Uterus (tissue), 4 donors: ENCODE measurements around the gene LRCOL1. TPM values are rescaled to one million over a fixed set of nuclear protein-coding genes. Genes with fewer than 3 reads are reported as not detected.

ENCODE experiments used
- DNase-seq, 2 donors: peaks; one replicate each; pipeline ENCODE4 v3.0.0-alpha.2; 2019 to 2020
- H3K27ac ChIP-seq, 2 donors: fragments of 200-600 bp; sonication (generic); 1 replicate in 1 of 2; 2 replicates in 1 of 2; pipeline ENCODE4 v1.5.1; 2016 to 2018
- H3K27me3 ChIP-seq, 2 donors: fragments of 200-600 bp; sonication (generic); one replicate each; pipeline ENCODE4 v1.5.1; 2018 to 2019; ENCODE audit warnings: control low read depth in 1 of 2
- H3K36me3 ChIP-seq, 2 donors: fragments of 200-600 bp; sonication (generic); one replicate each; pipeline ENCODE4 v1.5.1; 2019; ENCODE audit warnings: control low read depth in 1 of 2
- H3K4me1 ChIP-seq, 2 donors: fragments of 200-600 bp; sonication (generic); one replicate each; pipeline ENCODE4 v1.5.1; 2018 to 2019; ENCODE audit warnings: control low read depth in 1 of 2
- H3K4me3 ChIP-seq, 2 donors: fragments of 200-600 bp; sonication (generic); 1 replicate in 1 of 2; 2 replicates in 1 of 2; pipeline ENCODE4 v1.5.1; 2018 to 2019; ENCODE audit warnings: mild to moderate bottlenecking in 1 of 2
- H3K9me3 ChIP-seq, 2 donors: fragments of 200-600 bp; sonication (generic); one replicate each; pipeline ENCODE4 v1.5.1; 2019; ENCODE audit warnings: control low read depth in 1 of 2
- POLR2A ChIP-seq, 2 donors: fragments of 450-650 bp; IDR thresholded peaks; one replicate each; pipeline ENCODE4 v1.6.1; 2016; ENCODE audit warnings: antibody characterized with exemption in 2 of 2, mild to moderate bottlenecking in 1 of 2, moderate library complexity in 1 of 2
- intact Hi-C: fragments of 100-400 bp; cut with DNase I; formaldehyde crosslinking; loops from one replicate; pipeline ENCODE4 v1.15.1; 2023; ENCODE audit warnings: low total_unique reads
- total RNA-seq, 4 donors: library from RNA; depleted of rRNA in 3 of 4; stranded (reverse); fragments of >200 nt in 3 of 4; gene quantifications; one replicate each; pipeline versions ENCODE4 v1.1.0 to v1.2.4, GENCODE V29; 2014 to 2023
- TF ChIP-seq, protein P1 (sequence below), 4 experiments: fragments of 200-600 bp in 2 of 4; fragments of 450-650 bp in 2 of 4; sonication (generic) in 2 of 4; IDR thresholded peaks; one replicate each; pipeline ENCODE4 v1.5.1; 2016 to 2019; ENCODE audit warnings: antibody characterized with exemption in 4 of 4, mild to moderate bottlenecking in 2 of 4, moderate library complexity in 1 of 4
- donor health status: DM: yes; HTN: yes; CAD: no.

The LRCOL1 gene
- total RNA-seq, 4 donors from 2014 or later, result 0.79 to 7.1 (median 1.5) TPM; not detected in 1

DNA sequence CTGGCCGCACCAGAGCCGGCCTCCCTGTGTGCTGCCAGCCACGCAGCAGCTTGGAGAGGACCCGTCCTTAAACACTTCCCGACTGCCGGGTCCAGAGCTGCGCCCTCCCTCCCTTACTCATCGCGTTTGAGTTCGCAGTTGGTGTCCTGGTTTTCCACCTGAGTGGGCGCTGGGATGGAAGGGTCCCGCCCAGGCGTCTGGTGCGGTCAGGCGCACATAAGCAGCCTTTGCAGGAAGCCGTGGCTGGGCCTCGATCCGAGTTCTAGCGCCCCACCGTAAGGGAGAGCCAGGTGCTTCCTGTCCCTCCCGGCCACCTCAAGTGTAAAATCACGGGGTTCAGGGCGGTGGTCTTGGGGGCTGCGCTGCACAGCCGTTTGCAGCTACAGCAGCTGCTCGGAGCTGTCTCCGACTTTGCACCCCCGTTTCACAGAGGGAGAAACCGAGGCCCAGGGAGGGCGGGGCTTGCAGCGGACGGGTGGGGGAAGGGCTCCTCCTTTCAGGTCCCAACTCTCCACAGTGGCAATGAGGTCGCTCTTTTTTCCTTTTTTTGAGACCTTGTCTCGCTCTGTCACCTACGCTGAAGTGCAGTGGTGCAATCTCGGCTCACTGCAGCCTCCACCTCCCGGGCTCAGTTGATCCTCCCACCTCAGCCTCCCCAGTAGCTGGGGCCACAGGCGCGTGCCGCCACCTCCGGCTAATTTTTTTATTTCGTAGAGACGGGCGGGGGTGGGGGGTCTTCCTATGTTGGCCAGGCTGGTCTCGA, 51.3 kb downstream of the LRCOL1 start:
- intact Hi-C loops, result no loop called here
- TF ChIP-seq, protein P1, sequence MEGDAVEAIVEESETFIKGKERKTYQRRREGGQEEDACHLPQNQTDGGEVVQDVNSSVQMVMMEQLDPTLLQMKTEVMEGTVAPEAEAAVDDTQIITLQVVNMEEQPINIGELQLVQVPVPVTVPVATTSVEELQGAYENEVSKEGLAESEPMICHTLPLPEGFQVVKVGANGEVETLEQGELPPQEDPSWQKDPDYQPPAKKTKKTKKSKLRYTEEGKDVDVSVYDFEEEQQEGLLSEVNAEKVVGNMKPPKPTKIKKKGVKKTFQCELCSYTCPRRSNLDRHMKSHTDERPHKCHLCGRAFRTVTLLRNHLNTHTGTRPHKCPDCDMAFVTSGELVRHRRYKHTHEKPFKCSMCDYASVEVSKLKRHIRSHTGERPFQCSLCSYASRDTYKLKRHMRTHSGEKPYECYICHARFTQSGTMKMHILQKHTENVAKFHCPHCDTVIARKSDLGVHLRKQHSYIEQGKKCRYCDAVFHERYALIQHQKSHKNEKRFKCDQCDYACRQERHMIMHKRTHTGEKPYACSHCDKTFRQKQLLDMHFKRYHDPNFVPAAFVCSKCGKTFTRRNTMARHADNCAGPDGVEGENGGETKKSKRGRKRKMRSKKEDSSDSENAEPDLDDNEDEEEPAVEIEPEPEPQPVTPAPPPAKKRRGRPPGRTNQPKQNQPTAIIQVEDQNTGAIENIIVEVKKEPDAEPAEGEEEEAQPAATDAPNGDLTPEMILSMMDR (IDR thresholded peaks at IDR 0.05), result no peak
- no peak for TF ChIP-seq POLR2A (IDR thresholded peaks at IDR 0.05)
- H3K4me3 ChIP-seq, result peak overlapping the region; percentile 38 to 81
- H3K4me1 ChIP-seq, result peaks cover 0 to 12% of the 10 kb centered on the region in 2 donors
- no peak for DNase-seq
- no peak overlapping the region for H3K27ac ChIP-seq
- H3K36me3 ChIP-seq, result no peaks in the 10 kb centered on the region
- no peaks in the 10 kb centered on the region for H3K27me3 ChIP-seq
- H3K9me3 ChIP-seq, result no peaks in the 10 kb centered on the region

DNA sequence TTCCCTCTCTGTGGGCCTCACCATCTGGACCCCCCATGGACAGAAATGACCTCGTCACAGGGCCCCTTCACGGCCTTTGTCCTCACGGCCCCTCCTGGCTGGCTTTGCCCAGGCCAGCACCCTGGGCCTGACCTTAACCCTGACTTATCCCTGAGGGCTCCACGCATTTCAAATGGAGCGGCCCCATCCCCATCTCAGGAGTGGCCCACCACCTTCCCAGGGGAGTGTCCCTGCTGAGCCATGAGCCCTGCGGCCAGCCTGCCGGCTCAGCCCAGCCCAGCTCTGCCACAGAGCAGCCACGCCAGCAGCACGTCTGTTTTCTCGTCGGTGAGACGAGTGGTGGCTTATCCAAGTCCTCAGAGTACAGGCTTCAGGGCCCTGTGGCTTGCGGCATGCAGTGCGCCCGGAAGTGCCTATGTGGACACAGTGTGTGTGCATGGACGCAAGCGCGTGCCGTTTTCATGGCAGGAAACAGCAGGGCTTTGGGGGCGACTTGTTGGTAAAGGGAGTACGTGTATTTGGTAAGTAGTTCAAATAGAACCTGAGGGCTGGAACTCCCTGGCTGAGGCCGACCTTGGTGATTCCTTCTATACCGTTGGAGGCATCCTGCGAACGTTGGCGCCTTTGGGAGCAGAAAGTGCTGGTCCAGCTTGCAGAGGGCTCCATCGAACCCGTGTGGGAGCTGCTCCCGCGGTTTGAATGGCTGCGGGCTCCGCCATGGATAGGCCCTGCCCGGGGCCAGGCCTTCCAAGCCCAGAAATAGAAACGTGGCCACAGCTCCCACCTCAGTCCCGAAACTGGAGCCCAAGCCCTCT, 52.1 kb downstream of the LRCOL1 start:
- TF ChIP-seq POLR2A (IDR thresholded peaks at IDR 0.05), result no peak
- TF ChIP-seq, protein P1 (IDR thresholded peaks at IDR 0.05), result no peak
- Histone ChIP-seq H3K4me1 (peaks cover 0 to 12% of the 10 kb centered on the region in 2 donors), H3K27me3 (no peaks in the 10 kb centered on the region), H3K36me3 (no peaks in the 10 kb centered on the region), H3K27ac (no peak overlapping the region), H3K4me3 (no peak overlapping the region), H3K9me3 (no peaks in the 10 kb centered on the region)
- DNase-seq, result no peak
- intact Hi-C loops, result no loop called here

DNA sequence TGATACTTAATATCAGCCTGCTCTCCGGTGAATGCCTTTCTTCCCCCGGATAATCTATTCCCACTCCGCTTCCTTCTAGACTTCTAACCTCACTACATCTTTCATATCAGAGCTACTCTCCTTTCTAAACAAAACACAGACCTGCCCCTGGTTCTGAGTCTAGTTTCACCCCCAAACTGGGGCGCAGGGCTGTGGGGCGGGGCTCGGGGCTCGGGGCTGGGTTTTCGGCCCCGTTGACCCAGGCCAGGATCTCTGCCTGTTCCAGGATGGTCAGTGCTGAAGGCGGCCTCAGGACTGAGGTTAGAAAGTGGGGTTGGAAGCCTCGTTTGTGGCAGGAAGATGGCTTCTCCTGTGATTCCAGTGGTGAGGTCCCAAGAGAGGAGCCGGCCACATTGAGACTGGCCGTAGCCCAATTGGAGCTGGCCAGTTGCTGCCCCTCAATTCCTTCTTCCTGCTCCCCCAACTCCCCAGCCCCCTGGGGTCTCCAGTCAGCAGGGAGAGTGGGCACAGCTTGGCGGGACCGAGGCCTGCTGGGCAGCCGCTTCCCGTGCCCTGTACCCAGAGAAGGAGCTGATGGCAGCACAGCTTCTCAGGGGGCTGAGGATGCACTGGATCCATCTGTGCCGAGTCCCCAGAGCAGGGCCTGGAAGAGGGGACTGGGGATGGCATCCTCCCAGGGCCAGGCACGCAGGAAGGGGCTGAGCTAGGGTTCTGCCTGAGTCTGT, 52.9 kb downstream of the LRCOL1 start:
- intact Hi-C loops, result no loop called here
- H3K4me3 ChIP-seq, result no peak overlapping the region
- no peak for DNase-seq
- no peak for TF ChIP-seq POLR2A (IDR thresholded peaks at IDR 0.05)
- TF ChIP-seq, protein P1 (IDR thresholded peaks at IDR 0.05), result no peak
- peaks cover 0 to 12% of the 10 kb centered on the region in 2 donors for H3K4me1 ChIP-seq
- H3K27ac ChIP-seq, result no peak overlapping the region
- H3K36me3 ChIP-seq, result no peaks in the 10 kb centered on the region
- H3K9me3 ChIP-seq, result no peaks in the 10 kb centered on the region
- H3K27me3 ChIP-seq, result no peaks in the 10 kb centered on the region

DNA sequence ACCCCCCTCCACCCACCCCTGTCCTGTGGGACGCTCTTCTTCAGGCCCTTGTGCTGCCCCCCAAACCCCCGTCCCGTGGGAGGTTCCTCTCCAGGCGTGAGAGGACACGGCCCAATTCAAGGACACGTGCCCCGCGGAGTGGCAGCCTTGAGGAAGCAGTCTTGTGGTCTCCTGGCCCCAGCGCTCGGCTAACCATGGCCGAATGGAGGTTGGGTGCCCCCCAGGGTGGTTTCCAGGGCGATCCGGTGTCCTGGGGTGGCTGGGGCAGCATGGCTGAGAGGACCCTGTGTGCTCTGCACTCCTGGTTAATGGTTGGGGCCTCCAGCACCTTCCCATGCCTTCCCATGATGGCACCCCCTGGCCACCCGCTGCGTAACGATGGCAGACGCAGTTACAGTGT, 53.6 kb downstream of the LRCOL1 start:
- TF ChIP-seq, protein P1 (IDR thresholded peaks at IDR 0.05), result no peak
- TF ChIP-seq POLR2A (IDR thresholded peaks at IDR 0.05), result no peak
- no peak for DNase-seq
- H3K27ac ChIP-seq, result no peak overlapping the region
- H3K27me3 ChIP-seq, result no peaks in the 10 kb centered on the region
- no peak overlapping the region for H3K4me3 ChIP-seq
- no peaks in the 10 kb centered on the region for H3K36me3 ChIP-seq
- intact Hi-C loops, result no loop called here
- peaks cover 0 to 12% of the 10 kb centered on the region in 2 donors for H3K4me1 ChIP-seq
- H3K9me3 ChIP-seq, result no peaks in the 10 kb centered on the region
